Caco-2 (cell line): Measurements from ENCODE around the gene C5orf24. TPM values are rescaled to one million over a fixed set of nuclear protein-coding genes. Genes with fewer than 3 reads are reported as not detected.
A peak's percentile ranks its signal among the peaks of the same experiment; 100 is the strongest.

Source experiments
- BruUV-seq: library from RNA; stranded (reverse); fragments of 400-500 nt; replicated peaks from 2 replicates; lab custom pipeline; 2021; lab: Mats Ljungman, UMichigan
- CTCF ChIA-PET: fragments of 300-600 bp; sonication (Branson Sonifier 250); formaldehyde crosslinking; loops from one replicate; lab custom pipeline; 2022; ENCODE audit warnings: antibody characterized with exemption; lab: Charles Lee
- POLR2A ChIA-PET: fragments of 300-600 bp; sonication (Branson Sonifier 250); formaldehyde crosslinking; loops from one replicate; lab custom pipeline; 2022; ENCODE audit warnings: antibody characterized with exemption; lab: Charles Lee
- DNase-seq, 2 experiments: peaks; one replicate each; pipeline versions ENCODE4 v3.0.0 to v3.0.0-alpha.2; 2020 to 2022
- H3K27me3 ChIP-seq: replicated peaks from 2 replicates; pipeline ENCODE4 v1.6.0; 2011; ENCODE audit warnings: low read length; ENCODE audit not compliant: control insufficient read depth, insufficient read depth
- H3K36me3 ChIP-seq: 2 replicates; pipeline ENCODE4 v1.5.1; 2011; ENCODE audit warnings: low read length; ENCODE audit not compliant: control insufficient read depth, insufficient read depth
- H3K4me1 ChIP-seq: fragments of 250-450 bp; sonication (Bioruptor Pico); 2 replicates; pipeline ENCODE4 v1.5.1; 2020; ENCODE audit warnings: mild to moderate bottlenecking
- H3K4me3 ChIP-seq: 2 replicates; pipeline ENCODE4 v1.5.1; 2011; ENCODE audit warnings: low read depth, mild to moderate bottlenecking, control low read depth, low read length
- H3K9me3 ChIP-seq: fragments of 250-450 bp; sonication (Bioruptor Pico); 2 replicates; pipeline ENCODE4 v1.5.1; 2020; ENCODE audit warnings: mild to moderate bottlenecking, moderate library complexity
- H3K27ac Mint-ChIP-seq: one replicate; pipeline ENCODE4 v1.8.0; 2022; ENCODE audit warnings: mixed read lengths; ENCODE audit not compliant: unreplicated experiment
- H3K27me3 Mint-ChIP-seq: one replicate; pipeline ENCODE4 v1.8.0; 2022; ENCODE audit warnings: mixed read lengths; ENCODE audit not compliant: insufficient read depth, unreplicated experiment
- H3K36me3 Mint-ChIP-seq: one replicate; pipeline ENCODE4 v1.8.0; 2022; ENCODE audit warnings: mild to moderate bottlenecking, mixed read lengths; ENCODE audit not compliant: insufficient read depth, unreplicated experiment
- H3K4me1 Mint-ChIP-seq: one replicate; pipeline ENCODE4 v1.8.0; 2022; ENCODE audit warnings: low read depth, mixed read lengths; ENCODE audit not compliant: unreplicated experiment
- H3K4me3 Mint-ChIP-seq: one replicate; pipeline ENCODE4 v1.8.0; 2022; ENCODE audit warnings: mild to moderate bottlenecking, moderate library complexity, mixed read lengths; ENCODE audit not compliant: unreplicated experiment
- H3K9me3 Mint-ChIP-seq: one replicate; pipeline ENCODE4 v1.8.0; 2022; ENCODE audit warnings: mixed read lengths; ENCODE audit not compliant: unreplicated experiment
- intact Hi-C: fragments of 100-400 bp; cut with micrococcal nuclease; formaldehyde crosslinking; loops from one replicate; pipeline ENCODE4 v1.10.0; 2022; ENCODE audit not compliant: unreplicated experiment
- total RNA-seq: library from RNA; stranded (reverse); gene quantifications from 2 replicates; pipeline ENCODE4 v1.2.3, GENCODE V29; 2022
- TF ChIP-seq, protein P1 (sequence below), 2 experiments: fragments of 200-600 bp in 1 of 2; IDR thresholded peaks; 1 replicate in 1 of 2; 2 replicates in 1 of 2; pipeline versions ENCODE4 v1.5.1 to v1.8.0; 2011 to 2022; ENCODE audit warnings: antibody characterized with exemption in 1 of 2, control low read depth in 1 of 2, inconsistent platforms in 1 of 2, low read depth in 1 of 2, low read length in 1 of 2, mild to moderate bottlenecking in 1 of 2, moderate library complexity in 1 of 2; ENCODE audit not compliant: insufficient read depth in 1 of 2, severe bottlenecking in 1 of 2, unreplicated experiment in 1 of 2

Gene C5orf24
- total RNA-seq, 1 experiment from 2014 or later = 48.7 TPM

DNA sequence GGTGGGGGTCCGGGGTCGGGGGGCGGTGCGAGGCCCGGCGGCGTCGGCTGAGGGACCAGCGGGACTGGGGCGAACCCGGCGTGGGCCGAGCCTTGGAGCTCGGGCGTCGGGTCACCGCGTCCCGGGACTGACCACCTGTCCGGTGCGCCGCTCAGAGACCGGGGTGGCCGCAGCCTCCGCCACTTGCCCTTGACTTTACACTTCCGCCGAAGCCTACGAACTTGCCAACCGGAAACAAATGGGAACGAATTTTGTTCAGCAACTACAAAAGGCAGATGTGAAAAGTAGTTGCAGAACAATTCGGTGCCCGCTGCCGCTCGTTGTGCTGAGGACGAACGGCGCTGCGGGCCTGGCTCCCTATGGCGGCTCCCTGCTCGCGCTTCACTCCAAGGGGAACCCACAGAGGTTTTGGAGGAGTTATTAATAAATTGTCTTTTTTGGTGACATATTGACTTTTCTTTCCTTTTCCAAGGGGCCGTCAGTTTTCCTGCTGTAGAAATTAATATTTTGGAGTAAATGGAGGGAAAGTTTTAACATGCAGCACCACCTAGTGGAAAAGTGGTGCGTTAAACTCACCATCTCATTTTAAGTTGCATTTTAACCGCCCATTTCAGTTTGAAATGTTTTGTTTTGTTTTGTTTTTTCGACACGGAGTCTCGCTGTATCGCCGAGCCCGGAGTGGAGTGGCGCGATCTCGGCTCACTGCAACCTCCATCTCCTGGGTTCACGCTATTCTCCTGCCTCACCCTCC is 59.7 kb downstream of the C5orf24 start:
- no peaks in the 10 kb centered on the region for H3K27me3 Mint-ChIP-seq
- Histone ChIP-seq H3K9me3 (no peaks in the 10 kb centered on the region), H3K4me3 (peak overlapping the region; percentile 94), H3K4me1 (no peaks in the 10 kb centered on the region), H3K27me3 (no peaks in the 10 kb centered on the region), H3K36me3 (no peaks in the 10 kb centered on the region)
- BruUV-seq = TSS peak; percentile 60
- peaks cover 23% of the 10 kb centered on the region for H3K36me3 Mint-ChIP-seq
- H3K27ac Mint-ChIP-seq = peak overlapping the region; percentile 90
- no peaks in the 10 kb centered on the region for H3K9me3 Mint-ChIP-seq
- TF ChIP-seq, protein P1, sequence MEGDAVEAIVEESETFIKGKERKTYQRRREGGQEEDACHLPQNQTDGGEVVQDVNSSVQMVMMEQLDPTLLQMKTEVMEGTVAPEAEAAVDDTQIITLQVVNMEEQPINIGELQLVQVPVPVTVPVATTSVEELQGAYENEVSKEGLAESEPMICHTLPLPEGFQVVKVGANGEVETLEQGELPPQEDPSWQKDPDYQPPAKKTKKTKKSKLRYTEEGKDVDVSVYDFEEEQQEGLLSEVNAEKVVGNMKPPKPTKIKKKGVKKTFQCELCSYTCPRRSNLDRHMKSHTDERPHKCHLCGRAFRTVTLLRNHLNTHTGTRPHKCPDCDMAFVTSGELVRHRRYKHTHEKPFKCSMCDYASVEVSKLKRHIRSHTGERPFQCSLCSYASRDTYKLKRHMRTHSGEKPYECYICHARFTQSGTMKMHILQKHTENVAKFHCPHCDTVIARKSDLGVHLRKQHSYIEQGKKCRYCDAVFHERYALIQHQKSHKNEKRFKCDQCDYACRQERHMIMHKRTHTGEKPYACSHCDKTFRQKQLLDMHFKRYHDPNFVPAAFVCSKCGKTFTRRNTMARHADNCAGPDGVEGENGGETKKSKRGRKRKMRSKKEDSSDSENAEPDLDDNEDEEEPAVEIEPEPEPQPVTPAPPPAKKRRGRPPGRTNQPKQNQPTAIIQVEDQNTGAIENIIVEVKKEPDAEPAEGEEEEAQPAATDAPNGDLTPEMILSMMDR (IDR thresholded peaks at IDR 0.05; ENCODE audit: insufficient read depth in 1 of 2, low read depth in 1 of 2, low read length in 1 of 2, severe bottlenecking in 1 of 2, unreplicated experiment in 1 of 2) = peak; percentile 59 to 80
- no peaks in the 10 kb centered on the region for H3K4me1 Mint-ChIP-seq
- DNase-seq = no peak
- H3K4me3 Mint-ChIP-seq = peak overlapping the region; percentile 83
- intact Hi-C loops = loop anchor here (1.0 to 10.0 kb wide), 4 partner anchors 59 to 319 kb away; partner anchors contain the start of gene CAMLG
- CTCF ChIA-PET = interaction anchor here (0.7 to 1.9 kb wide), 13 partner anchors 8 to 1128 kb away, joined by 3 to 11 read pairs (median 5); partner anchors contain the start of genes CAMLG and TXNDC15
- POLR2A ChIA-PET = interaction anchor here (0.6 to 1.6 kb wide), 8 partner anchors 25 to 360 kb away, joined by 3 to 12 read pairs (median 3); partner anchors contain the start of genes C5orf24, DDX46 and TXNDC15

DNA sequence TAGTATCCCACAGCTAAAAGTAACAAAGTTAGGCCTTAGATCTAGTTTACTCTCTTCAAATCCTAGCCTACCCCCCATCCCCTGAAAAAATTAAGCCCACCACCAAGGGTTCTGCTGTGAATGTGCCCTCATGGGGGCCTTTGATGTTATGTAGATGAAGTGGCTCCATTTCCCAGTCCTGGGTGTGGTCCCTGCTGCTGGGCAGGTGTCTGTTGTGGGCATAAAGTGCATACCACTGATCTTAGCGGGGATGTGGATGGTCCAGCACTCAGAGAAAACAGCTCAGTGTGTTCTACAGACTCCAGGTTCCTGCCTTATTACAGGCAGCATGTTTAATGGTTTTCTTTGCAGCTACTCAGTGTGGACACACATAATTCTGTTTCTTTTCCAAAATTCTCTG is 61.0 kb downstream of the C5orf24 start:
- no peak for DNase-seq
- no peak overlapping the region for H3K4me3 ChIP-seq
- Mint-ChIP-seq H3K4me3 (no peak overlapping the region), H3K27ac (no peak overlapping the region), H3K4me1 (no peaks in the 10 kb centered on the region), H3K27me3 (no peaks in the 10 kb centered on the region), H3K36me3 (peaks cover 29% of the 10 kb centered on the region), H3K9me3 (no peaks in the 10 kb centered on the region)
- ChIA-PET CTCF (interaction anchor here (0.7 kb wide), 1 partner anchor 144 kb away, joined by 3 read pairs; no protein-coding TSS in a partner anchor), POLR2A (no interaction called here)
- peaks cover 2% of the 10 kb centered on the region for H3K36me3 ChIP-seq
- H3K27me3 ChIP-seq = no peaks in the 10 kb centered on the region
- no peaks in the 10 kb centered on the region for H3K4me1 ChIP-seq
- H3K9me3 ChIP-seq = no peaks in the 10 kb centered on the region
- intact Hi-C loops = loop anchor here (10.0 kb wide), 1 partner anchor 102 kb away; no protein-coding TSS in a partner anchor
- BruUV-seq = no TSS peak
- TF ChIP-seq, protein P1 (IDR thresholded peaks at IDR 0.05; ENCODE audit: insufficient read depth in 1 of 2, low read depth in 1 of 2, low read length in 1 of 2, severe bottlenecking in 1 of 2, unreplicated experiment in 1 of 2) = no peak

Other genes starting within 250 kb of the C5orf24 start
- gene SAR1B, start 213.1 kb upstream of the C5orf24 start, total RNA-seq = 64.8 and 66.4 TPM in 2 replicates
- gene SEC24A, start 197.2 kb upstream of the C5orf24 start, total RNA-seq = 47.4 and 49.9 TPM in 2 replicates
- gene CAMLG, start 107.4 kb upstream of the C5orf24 start, total RNA-seq = 26.6 and 30.9 TPM in 2 replicates
- 96.1 and 116 TPM in 2 replicates for gene DDX46, start 87.2 kb upstream of the C5orf24 start, total RNA-seq
- 31.4 and 39.6 TPM in 2 replicates for gene TXNDC15, start 28.4 kb downstream of the C5orf24 start, total RNA-seq
- 20.8 and 24.2 TPM in 2 replicates for gene PCBD2, start 59.2 kb downstream of the C5orf24 start, total RNA-seq
- gene CATSPER3, start 121.9 kb downstream of the C5orf24 start, total RNA-seq = 0.46 and 0.61 TPM in 2 replicates
- gene PITX1, start 188.3 kb downstream of the C5orf24 start, total RNA-seq = 114 and 117 TPM in 2 replicates